Tibial artery (tissue), 4 donors: ENCODE results near the gene PLPP7.

Experiments
- DNase-seq, 2 donors: peaks; one replicate each; pipeline ENCODE4 v3.0.0-alpha.2; 2019
- H3K27ac ChIP-seq, 2 donors: fragments of 200-600 bp; sonication (generic) in 1 of 2; 1 replicate in 1 of 2; 2 replicates in 1 of 2; pipeline ENCODE4 v1.5.1; 2018 to 2019; ENCODE audit warnings: mild to moderate bottlenecking in 1 of 2
- H3K27me3 ChIP-seq, 2 donors: fragments of 200-600 bp; sonication (generic) in 1 of 2; one replicate each; pipeline versions ENCODE4 v1.5.1 to v1.6.0; 2016 to 2019
- H3K36me3 ChIP-seq, 3 donors: fragments of 200-600 bp; sonication (generic) in 2 of 3; one replicate each; pipeline ENCODE4 v1.5.1; 2016 to 2019; ENCODE audit warnings: mild to moderate bottlenecking in 2 of 3
- H3K4me1 ChIP-seq, 4 donors: fragments of 200-600 bp; sonication (generic) in 2 of 4; 1 replicate in 3 of 4; 2 replicates in 1 of 4; pipeline ENCODE4 v1.5.1; 2016 to 2019
- H3K4me3 ChIP-seq, 2 donors: fragments of 200-600 bp; sonication (generic) in 1 of 2; 1 replicate in 1 of 2; 2 replicates in 1 of 2; pipeline ENCODE4 v1.5.1; 2018 to 2019; ENCODE audit warnings: mild to moderate bottlenecking in 2 of 2
- H3K9me3 ChIP-seq, 3 donors: fragments of 200-600 bp; sonication (generic) in 1 of 3; one replicate each; pipeline ENCODE4 v1.5.1; 2016 to 2019
- CTCF ChIP-seq, 2 experiments: fragments of 200-600 bp in 1 of 2; fragments of 450-650 bp in 1 of 2; IDR thresholded peaks; one replicate each; pipeline ENCODE4 v1.5.1; 2017 to 2019; ENCODE audit warnings: antibody characterized with exemption in 2 of 2, mild to moderate bottlenecking in 1 of 2, moderate library complexity in 1 of 2
- intact Hi-C: fragments of 100-400 bp; cut with DNase I; formaldehyde crosslinking; loops from one replicate; pipeline ENCODE4 v1.15.0; 2023; ENCODE audit warnings: low total_unique reads

PLPP7 gene

DNA sequence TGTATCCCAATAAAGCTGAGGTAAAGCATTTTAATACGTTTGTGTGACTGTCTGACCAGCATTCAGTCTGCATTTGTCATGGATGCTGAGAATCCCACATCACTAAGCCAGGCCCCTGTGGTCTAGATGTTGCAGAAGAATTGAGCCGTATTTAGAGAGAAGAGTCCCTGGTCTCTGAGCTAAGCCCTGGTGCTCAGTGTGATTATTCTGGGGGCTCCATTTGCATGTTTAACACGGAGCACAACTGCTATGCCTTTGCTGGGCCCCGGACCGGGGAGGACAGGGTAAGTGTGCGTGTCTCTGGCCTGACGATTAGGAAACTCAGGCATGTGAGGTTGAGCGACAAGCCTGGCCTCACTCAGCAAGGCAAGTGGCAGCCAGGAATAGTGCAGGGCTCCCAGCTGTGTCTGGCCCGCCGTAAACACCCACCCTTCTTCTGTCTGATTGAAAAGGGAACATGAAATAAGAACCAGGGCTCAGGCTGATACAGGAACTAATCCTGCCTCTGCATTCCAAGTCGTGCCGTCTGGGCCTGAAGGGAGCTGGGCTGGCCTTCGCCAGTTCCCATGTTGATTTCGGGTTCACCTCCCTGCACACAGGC is 35.5 kb upstream of the PLPP7 start:
- Histone ChIP-seq H3K4me3 (no peak overlapping the region), H3K4me1 (peaks cover 0 to 6% (median 2%) of the 10 kb centered on the region in 4 donors), H3K36me3 (no peaks in the 10 kb centered on the region), H3K9me3 (no peaks in the 10 kb centered on the region), H3K27me3 (no peaks in the 10 kb centered on the region), H3K27ac (no peak overlapping the region)
- TF ChIP-seq CTCF (IDR thresholded peaks at IDR 0.05) = no peak
- intact Hi-C loops = no loop called here
- DNase-seq = peak in 1 of 2 donors; percentile 52

- H3K9me3 ChIP-seq = no peaks in the 10 kb centered on the region
- H3K36me3 ChIP-seq = no peaks in the 10 kb centered on the region
- no peaks in the 10 kb centered on the region for H3K27me3 ChIP-seq
- TF ChIP-seq CTCF (IDR thresholded peaks at IDR 0.05) = no peak
- intact Hi-C loops = no loop called here
- no peak overlapping the region for H3K27ac ChIP-seq
- H3K4me1 ChIP-seq = peaks cover 0 to 6% (median 2%) of the 10 kb centered on the region in 4 donors
- no peak for DNase-seq
- H3K4me3 ChIP-seq = no peak overlapping the region
These were observed 34.9 kb upstream of the PLPP7 start for GRCh38 chr9:131254626-131255025.

DNA sequence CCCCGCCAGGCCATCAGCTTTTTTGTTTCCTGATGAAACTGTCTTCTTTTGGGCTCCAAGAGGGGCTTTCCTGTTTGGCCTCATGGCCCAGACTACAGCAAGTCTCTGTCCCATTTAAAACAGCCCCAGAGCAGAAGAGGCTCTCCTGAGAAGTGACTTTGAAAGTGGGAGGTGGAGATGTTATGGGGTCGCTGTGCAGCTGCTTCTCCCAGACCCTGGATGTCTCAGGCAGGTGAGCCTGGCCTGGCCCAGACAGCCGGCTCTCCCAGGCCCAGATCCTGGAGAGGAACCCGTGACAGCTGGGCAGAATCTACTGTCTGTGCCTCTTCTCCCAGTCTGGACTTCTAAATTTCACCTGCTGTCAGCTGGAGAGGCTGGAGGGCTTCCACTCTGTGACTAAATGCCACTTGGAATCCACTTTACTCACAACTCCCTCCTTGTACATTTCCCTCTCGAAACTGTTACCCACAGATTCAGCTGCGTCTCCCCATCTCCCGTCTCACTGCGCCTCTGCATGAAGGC is 33.8 kb upstream of the PLPP7 start:
- peaks cover 0 to 6% (median 2%) of the 10 kb centered on the region in 4 donors for H3K4me1 ChIP-seq
- H3K4me3 ChIP-seq = no peak overlapping the region
- intact Hi-C loops = no loop called here
- peaks cover 0 to 4% (median 3%) of the 10 kb centered on the region in 3 donors for H3K36me3 ChIP-seq
- DNase-seq = no peak
- H3K27me3 ChIP-seq = no peaks in the 10 kb centered on the region
- H3K27ac ChIP-seq = no peak overlapping the region
- no peaks in the 10 kb centered on the region for H3K9me3 ChIP-seq
- TF ChIP-seq CTCF (IDR thresholded peaks at IDR 0.05) = no peak

DNA sequence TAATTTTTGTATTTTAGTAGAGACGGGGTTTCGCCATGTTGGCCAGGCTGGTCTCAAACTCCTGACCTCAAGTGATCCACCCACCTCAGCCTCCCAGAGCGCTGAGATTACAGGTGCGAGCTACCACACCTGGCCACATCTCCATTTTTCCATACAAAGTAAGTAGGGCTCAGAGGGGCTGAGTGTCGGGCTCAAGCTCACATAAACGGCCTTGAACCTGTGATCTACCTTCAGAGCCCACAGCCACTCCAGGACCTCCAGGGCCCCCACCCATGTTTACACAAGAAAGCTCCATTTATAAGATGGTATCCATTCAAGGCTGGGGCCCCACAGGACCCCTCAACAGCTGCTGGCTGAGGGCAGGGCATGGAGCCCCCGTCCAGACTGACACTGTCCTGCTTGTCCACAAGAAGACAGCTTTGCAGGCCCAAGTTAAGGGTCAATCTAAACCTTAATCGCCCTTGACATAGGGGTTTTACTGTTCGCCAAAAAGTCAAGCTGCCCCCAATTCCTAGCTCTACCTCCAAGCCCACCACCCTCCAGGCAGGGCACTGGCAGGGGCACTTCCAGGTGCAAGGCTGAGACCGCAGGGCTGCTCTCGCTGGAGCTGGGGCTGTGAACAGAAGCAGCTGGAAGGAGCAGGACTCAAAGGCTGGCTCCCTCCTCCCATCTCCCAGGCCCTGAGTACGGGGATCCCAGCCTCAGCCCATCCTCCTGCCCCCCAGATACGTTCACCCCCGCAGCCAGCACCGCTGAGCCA is 32.1 kb upstream of the PLPP7 start:
- no peak for DNase-seq
- Histone ChIP-seq H3K36me3 (peaks cover 0 to 9% (median 8%) of the 10 kb centered on the region in 3 donors), H3K4me1 (peaks cover 0 to 6% (median 2%) of the 10 kb centered on the region in 4 donors), H3K27me3 (no peaks in the 10 kb centered on the region), H3K27ac (no peak overlapping the region), H3K9me3 (no peaks in the 10 kb centered on the region), H3K4me3 (no peak overlapping the region)
- no peak for TF ChIP-seq CTCF (IDR thresholded peaks at IDR 0.05)
- intact Hi-C loops = no loop called here

DNA sequence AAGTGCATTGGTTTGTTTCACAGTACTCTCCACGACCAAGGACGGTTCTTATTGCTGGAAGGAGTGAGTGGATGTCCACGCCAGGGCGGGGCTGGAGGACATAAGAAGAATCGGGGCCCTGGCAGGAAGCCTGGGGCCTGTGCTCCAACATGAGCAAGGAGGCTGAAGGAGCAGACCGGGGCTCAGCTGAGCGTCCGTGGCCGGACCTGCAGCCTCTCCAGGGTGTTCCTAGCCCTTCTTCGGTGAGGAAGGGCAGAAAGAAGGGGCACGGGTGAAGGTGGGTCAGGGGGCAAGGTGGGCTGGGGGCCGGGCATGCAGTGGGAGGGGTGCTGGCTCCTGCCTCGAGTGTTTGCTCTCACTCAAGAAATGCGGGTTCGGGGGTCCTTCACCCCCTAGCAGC is 31.3 kb upstream of the PLPP7 start:
- peaks cover 0 to 9% (median 8%) of the 10 kb centered on the region in 3 donors for H3K36me3 ChIP-seq
- DNase-seq = peak in 1 of 2 donors; percentile 53
- H3K9me3 ChIP-seq = no peaks in the 10 kb centered on the region
- no peaks in the 10 kb centered on the region for H3K27me3 ChIP-seq
- peaks cover 0 to 6% (median 2%) of the 10 kb centered on the region in 4 donors for H3K4me1 ChIP-seq
- intact Hi-C loops = no loop called here
- no peak overlapping the region for H3K4me3 ChIP-seq
- no peak for TF ChIP-seq CTCF (IDR thresholded peaks at IDR 0.05)
- H3K27ac ChIP-seq = no peak overlapping the region
